OCI-LY1 (cell line): Measurements from ENCODE around the gene TRAF3IP3.

Source experiments
- H2AFZ ChIP-seq: fragments of 200-600 bp; sonication (generic), shearing (Covaris generic); 2 replicates; pipeline ENCODE4 v1.6.0; 2014; ENCODE audit warnings: antibody characterized with exemption, mild to moderate bottlenecking, low read length
- H3F3A ChIP-seq: fragments of 200-600 bp; sonication (generic), shearing (Covaris generic); 2 replicates; pipeline ENCODE4 v1.6.0; 2014; ENCODE audit warnings: mild to moderate bottlenecking, antibody characterized with exemption, low read length, moderate library complexity; ENCODE audit not compliant: insufficient read depth
- H3K27ac ChIP-seq: fragments of 200-600 bp; sonication (generic); 2 replicates; pipeline ENCODE4 v1.5.1; 2014; ENCODE audit warnings: low read length, mixed run types, mild to moderate bottlenecking, low read depth; ENCODE audit not compliant: poor library complexity, severe bottlenecking
- H3K27me3 ChIP-seq: fragments of 200-600 bp; sonication (generic); 2 replicates; pipeline ENCODE4 v1.6.0; 2014; ENCODE audit warnings: antibody characterized with exemption, mild to moderate bottlenecking, low read length, moderate library complexity; ENCODE audit not compliant: insufficient read depth
- H3K36me3 ChIP-seq: fragments of 200-600 bp; sonication (generic); 2 replicates; pipeline ENCODE4 v1.6.1; 2014; ENCODE audit warnings: mild to moderate bottlenecking, antibody characterized with exemption, low read length, moderate library complexity, mixed read lengths; ENCODE audit not compliant: insufficient read depth
- H3K4me1 ChIP-seq: fragments of 200-600 bp; sonication (generic); 2 replicates; pipeline ENCODE4 v1.5.1; 2014; ENCODE audit warnings: mild to moderate bottlenecking, low read length, moderate library complexity; ENCODE audit not compliant: insufficient read depth, severe bottlenecking
- H3K4me2 ChIP-seq: fragments of 200-600 bp; sonication (generic), shearing (Covaris generic); 2 replicates; pipeline ENCODE4 v1.6.1; 2014; ENCODE audit warnings: low read length
- H3K4me3 ChIP-seq: fragments of 200-600 bp; sonication (generic); 2 replicates; pipeline ENCODE4 v1.5.1; 2014; ENCODE audit warnings: low read length, low read depth, mild to moderate bottlenecking, mixed read lengths; ENCODE audit not compliant: poor library complexity, severe bottlenecking
- H3K79me2 ChIP-seq: fragments of 200-600 bp; shearing (Covaris generic); 2 replicates; pipeline ENCODE4 v1.6.1; 2016; ENCODE audit warnings: mixed run types, low read length, mixed read lengths; ENCODE audit not compliant: insufficient read depth
- H3K9ac ChIP-seq: fragments of 200-600 bp; sonication (generic), shearing (Covaris generic); 2 replicates; pipeline ENCODE4 v1.6.1; 2014; ENCODE audit warnings: mild to moderate bottlenecking, low read length, mixed read lengths
- H3K9me2 ChIP-seq: fragments of 200-600 bp; sonication (generic), shearing (Covaris generic); 2 replicates; pipeline ENCODE4 v1.6.1; 2014; ENCODE audit warnings: low read depth, mild to moderate bottlenecking, low read length, mixed read lengths
- H3K9me3 ChIP-seq: fragments of 200-600 bp; shearing (Covaris generic); 2 replicates; pipeline ENCODE4 v1.6.1; 2014; ENCODE audit warnings: low read length, mixed read lengths
- H4K20me1 ChIP-seq: fragments of 200-600 bp; sonication (generic), shearing (Covaris generic); 2 replicates; pipeline ENCODE4 v1.6.0; 2016; ENCODE audit warnings: mild to moderate bottlenecking, low read length; ENCODE audit not compliant: insufficient read depth
- CTCF ChIP-seq: fragments of 200-600 bp; sonication (generic), shearing (Covaris generic); IDR thresholded peaks from 2 replicates; pipeline ENCODE4 v1.5.1; 2017; ENCODE audit warnings: mild to moderate bottlenecking, antibody characterized with exemption, low read length, moderate library complexity, mixed read lengths
- EZH2 ChIP-seq: fragments of 200-600 bp; sonication (generic), shearing (Covaris generic); IDR thresholded peaks from 2 replicates; pipeline ENCODE4 v1.8.0; 2017; ENCODE audit warnings: borderline replicate concordance, mixed run types, mild to moderate bottlenecking, antibody characterized with exemption, low read length, moderate library complexity, mixed read lengths

TRAF3IP3 gene

DNA sequence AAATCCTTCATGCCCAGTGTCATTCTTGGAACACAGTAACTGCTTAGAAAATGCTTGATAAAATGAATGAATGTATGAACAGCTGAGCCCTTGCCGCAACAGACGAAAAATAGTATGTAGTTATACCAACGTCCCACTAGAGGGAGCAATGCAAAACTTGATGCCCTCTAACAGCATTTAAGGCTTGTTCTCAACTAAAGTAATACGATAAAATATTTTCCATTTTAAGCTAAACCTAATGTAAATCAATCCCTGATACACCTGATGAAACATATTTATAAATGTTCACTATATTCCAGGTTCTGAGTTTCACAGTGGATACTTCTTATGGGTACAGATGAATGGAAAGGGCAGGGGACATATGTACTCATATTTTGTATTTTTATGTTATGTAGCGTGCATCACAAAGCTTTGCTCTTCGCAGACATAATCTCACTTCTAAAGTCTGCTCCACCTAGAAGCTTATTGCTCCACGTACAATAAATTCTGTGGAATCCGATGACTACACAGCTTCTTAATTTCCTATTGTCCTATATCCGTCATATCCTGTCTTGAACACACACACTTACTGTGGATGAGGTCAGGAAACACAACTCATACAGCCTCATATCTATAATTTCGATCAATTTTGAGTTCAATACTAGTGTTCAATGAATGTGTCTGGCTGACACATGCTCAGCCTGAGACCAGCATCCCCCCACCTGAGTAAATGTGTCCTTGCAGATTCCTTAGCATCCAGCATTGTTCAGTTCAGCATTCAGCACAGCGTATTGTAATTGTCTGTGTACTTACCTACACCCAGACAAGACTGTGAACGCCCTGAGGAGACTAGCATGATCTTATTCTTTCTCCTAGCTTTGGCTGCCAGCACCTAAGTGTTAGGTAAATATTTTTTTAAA lies 67.5 kb downstream of the TRAF3IP3 start:
- Histone ChIP-seq H4K20me1 (no peaks in the 10 kb centered on the region), H3K27ac (no peak overlapping the region), H3K79me2 (peaks cover 1% of the 10 kb centered on the region; the same call in 1 of the 2 replicates), H3K4me1 (peaks cover 11% of the 10 kb centered on the region), H3K9me3 (no peaks in the 10 kb centered on the region), H3K9me2 (no peaks in the 10 kb centered on the region), H3K36me3 (no peaks in the 10 kb centered on the region), H3K9ac (no peak overlapping the region), H3K4me2 (no peak overlapping the region), H2AFZ (no peak overlapping the region), H3K4me3 (no peak overlapping the region), H3K27me3 (no peaks in the 10 kb centered on the region), H3F3A (no peaks in the 10 kb centered on the region)
- no peak for TF ChIP-seq EZH2
- peak; percentile 80 for TF ChIP-seq CTCF

- TF ChIP-seq EZH2, result no peak
- no peak for TF ChIP-seq CTCF
- Histone ChIP-seq H3K4me3 (no peak overlapping the region), H3K27ac (no peak overlapping the region), H3K9me3 (no peaks in the 10 kb centered on the region), H2AFZ (no peak overlapping the region), H3K36me3 (peaks cover 4% of the 10 kb centered on the region; the same call in 1 of the 2 replicates), H3K9ac (no peak overlapping the region), H3K4me1 (peaks cover 21% of the 10 kb centered on the region), H3F3A (no peaks in the 10 kb centered on the region), H4K20me1 (no peaks in the 10 kb centered on the region), H3K27me3 (no peaks in the 10 kb centered on the region), H3K4me2 (no peak overlapping the region), H3K79me2 (peaks cover 13% of the 10 kb centered on the region), H3K9me2 (no peaks in the 10 kb centered on the region)
Measured at GRCh38 chr1:209825591-209826434, 70.0 kb downstream of the TRAF3IP3 start.

GRCh38 chr1:209827384-209828262 lies 71.8 kb downstream of the TRAF3IP3 start, which contains the start of gene UTP25:
Gene UTP25, plus strand, starts transcription at chr1:209827972. Its CDS starts 92 bp downstream, at chr1:209828064.
- Histone ChIP-seq H3K9me2 (no peaks in the 10 kb centered on the region), H2AFZ (no peak within 1 kb of the TSS), H3K4me3 (peak within 1 kb of the TSS; percentile 79), H3K9ac (peak within 1 kb of the TSS; percentile 71), H3K4me2 (peak within 1 kb of the TSS; percentile 77), H3K9me3 (no peaks in the 10 kb centered on the region), H3K27me3 (no peaks in the 10 kb centered on the region), H4K20me1 (no peaks in the 10 kb centered on the region), H3K27ac (no peak within 1 kb of the TSS), H3K79me2 (peaks cover 13% of the 10 kb centered on the region), H3K4me1 (peaks cover 21% of the 10 kb centered on the region), H3K36me3 (peaks cover 20% of the 10 kb centered on the region), H3F3A (no peaks in the 10 kb centered on the region)
- TF ChIP-seq CTCF (peak; percentile 55; the same call in 1 of the 2 replicates), EZH2 (no peak)
